ENCODE results near the gene EVA1B. TPM values are rescaled to one million over a fixed set of nuclear protein-coding genes. Genes with fewer than 3 reads are reported as not detected.

EVA1B gene
- total and polyA plus RNA-seq, 11 donors: 5.9 to 42.3 (median 12.0) TPM

GRCh38 chr1:36355811-36356210, 32.4 kb upstream of the EVA1B start:
- no peaks in the 10 kb centered on the region for H3K9me3 ChIP-seq
- no peaks in the 10 kb centered on the region for H3K27me3 ChIP-seq
- intact Hi-C loops (cut with DNase I): no loop called here
- peaks cover 0 to 88% (median 76%) of the 10 kb centered on the region in 9 donors for H3K36me3 ChIP-seq
- no peak for ATAC-seq
- no peak overlapping the region for H3K27ac ChIP-seq
- DNase-seq: no peak
- H3K4me1 ChIP-seq: peaks cover 0 to 33% (median 12%) of the 10 kb centered on the region in 12 donors
- H3K4me3 ChIP-seq: no peak overlapping the region
- TF ChIP-seq, protein P1, sequence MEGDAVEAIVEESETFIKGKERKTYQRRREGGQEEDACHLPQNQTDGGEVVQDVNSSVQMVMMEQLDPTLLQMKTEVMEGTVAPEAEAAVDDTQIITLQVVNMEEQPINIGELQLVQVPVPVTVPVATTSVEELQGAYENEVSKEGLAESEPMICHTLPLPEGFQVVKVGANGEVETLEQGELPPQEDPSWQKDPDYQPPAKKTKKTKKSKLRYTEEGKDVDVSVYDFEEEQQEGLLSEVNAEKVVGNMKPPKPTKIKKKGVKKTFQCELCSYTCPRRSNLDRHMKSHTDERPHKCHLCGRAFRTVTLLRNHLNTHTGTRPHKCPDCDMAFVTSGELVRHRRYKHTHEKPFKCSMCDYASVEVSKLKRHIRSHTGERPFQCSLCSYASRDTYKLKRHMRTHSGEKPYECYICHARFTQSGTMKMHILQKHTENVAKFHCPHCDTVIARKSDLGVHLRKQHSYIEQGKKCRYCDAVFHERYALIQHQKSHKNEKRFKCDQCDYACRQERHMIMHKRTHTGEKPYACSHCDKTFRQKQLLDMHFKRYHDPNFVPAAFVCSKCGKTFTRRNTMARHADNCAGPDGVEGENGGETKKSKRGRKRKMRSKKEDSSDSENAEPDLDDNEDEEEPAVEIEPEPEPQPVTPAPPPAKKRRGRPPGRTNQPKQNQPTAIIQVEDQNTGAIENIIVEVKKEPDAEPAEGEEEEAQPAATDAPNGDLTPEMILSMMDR (IDR thresholded peaks at IDR 0.05): no peak
- TF ChIP-seq POLR2A (IDR thresholded peaks at IDR 0.05): no peak
- 64 to 77% (median 72%) methylated on average over 4 of the region's 4 CpGs for WGBS, 4 donors

DNA sequence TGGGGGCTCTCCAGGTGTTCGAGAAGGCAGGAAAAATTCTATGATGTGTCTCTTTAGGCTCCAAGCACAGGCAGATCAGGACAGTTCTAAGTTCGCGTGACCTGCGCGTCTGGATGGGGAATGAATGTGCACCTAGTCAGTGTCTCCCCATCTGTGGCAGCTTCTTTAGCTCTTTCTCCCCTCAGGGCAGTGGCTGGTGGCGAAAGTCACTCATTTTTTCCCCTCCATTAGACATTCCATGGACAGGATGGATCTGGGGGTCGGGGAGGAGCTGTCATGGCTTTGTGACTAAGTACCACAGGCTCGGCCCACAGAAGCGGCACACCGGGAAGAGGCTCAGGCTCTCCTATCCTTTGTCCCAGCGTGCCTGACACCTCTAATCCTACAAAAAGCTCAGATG, 31.0 kb upstream of the EVA1B start:
- ATAC-seq (no peak), DNase-seq (no peak)
- peaks cover 0 to 44% (median 25%) of the 10 kb centered on the region in 12 donors for H3K4me1 ChIP-seq
- no peaks in the 10 kb centered on the region for H3K9me3 ChIP-seq
- no peak overlapping the region for H3K27ac ChIP-seq
- 92 to 96% (median 94%) methylated on average over 9 to 11 of the region's 11 CpGs for WGBS, 4 donors
- H3K36me3 ChIP-seq: peaks cover 0 to 82% (median 72%) of the 10 kb centered on the region in 9 donors
- H3K27me3 ChIP-seq: no peaks in the 10 kb centered on the region
- TF ChIP-seq, protein P1 (IDR thresholded peaks at IDR 0.05): no peak
- TF ChIP-seq POLR2A (IDR thresholded peaks at IDR 0.05): no peak
- no peak overlapping the region for H3K4me3 ChIP-seq
- intact Hi-C loops (cut with DNase I): no loop called here

DNA sequence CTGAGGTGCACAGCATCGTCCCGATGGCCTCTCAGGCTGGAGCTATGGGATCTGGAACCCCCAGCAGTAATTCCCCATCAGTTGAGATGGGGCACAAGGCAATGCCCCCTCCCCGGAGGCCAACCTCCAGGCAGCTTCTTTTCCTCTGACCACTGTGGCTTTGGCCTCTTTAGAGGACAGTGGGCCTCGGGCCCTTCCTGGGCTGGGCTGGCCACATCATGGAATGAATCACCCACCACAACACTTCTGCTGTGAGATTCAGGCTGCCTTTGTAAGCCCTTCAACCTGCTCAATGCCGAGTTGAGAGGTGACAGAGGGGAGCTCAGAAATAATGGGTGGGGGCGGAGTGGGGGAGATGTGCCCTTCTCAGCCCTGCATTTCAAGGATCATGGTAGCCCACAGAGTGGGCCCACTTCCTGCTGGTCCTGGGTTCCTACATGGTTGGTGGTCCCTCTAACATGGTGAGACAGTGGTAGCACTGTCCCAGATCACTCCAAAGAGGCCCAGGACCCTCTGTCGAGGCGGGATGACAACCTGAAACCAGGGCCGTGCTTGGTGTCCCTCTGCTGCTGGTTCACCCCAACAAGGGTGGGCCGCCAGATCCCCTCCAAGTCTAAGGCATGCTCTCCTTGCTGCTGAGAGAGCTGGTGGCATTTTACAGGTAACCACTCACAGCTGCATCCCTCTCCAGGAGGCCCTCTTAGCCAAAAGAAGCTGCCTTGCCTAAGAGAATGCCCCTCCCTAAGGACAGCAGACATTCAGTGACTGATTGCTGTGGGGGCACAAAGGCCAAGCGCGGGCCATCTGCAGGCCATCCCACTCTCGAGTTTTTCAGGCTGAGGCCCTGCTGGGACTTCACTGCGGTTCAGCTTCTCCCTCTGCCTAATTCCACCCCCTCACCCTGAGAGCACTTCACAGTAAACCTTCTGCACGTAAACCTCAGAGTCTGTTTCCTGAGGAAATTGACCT, 29.7 kb upstream of the EVA1B start:
- DNase-seq: peak in 1 of 5 donors; percentile 27
- intact Hi-C loops (cut with DNase I): no loop called here
- H3K9me3 ChIP-seq: no peaks in the 10 kb centered on the region
- TF ChIP-seq POLR2A (IDR thresholded peaks at IDR 0.05): no peak
- TF ChIP-seq, protein P1 (IDR thresholded peaks at IDR 0.05): no peak
- no peaks in the 10 kb centered on the region for H3K27me3 ChIP-seq
- peaks cover 0 to 44% (median 28%) of the 10 kb centered on the region in 12 donors for H3K4me1 ChIP-seq
- H3K27ac ChIP-seq: peak overlapping the region in 1 of 12 donors; percentile 24
- 86 to 94% (median 87%) methylated on average over 9 to 15 of the region's 15 CpGs for WGBS, 4 donors
- peaks cover 0 to 81% (median 67%) of the 10 kb centered on the region in 9 donors for H3K36me3 ChIP-seq
- no peak for ATAC-seq
- H3K4me3 ChIP-seq: no peak overlapping the region

Measured in heart left ventricle (tissue), 16 donors.